NT2/D1 (cell line): ENCODE data around the gene AP5S1.

ENCODE experiments used
- SUZ12 ChIP-seq: IDR thresholded peaks from 2 replicates; pipeline ENCODE4 v1.6.1; 2011; ENCODE audit not compliant: insufficient read length, insufficient read depth; ENCODE audit errors: extremely low read depth
- YY1 ChIP-seq: IDR thresholded peaks from 2 replicates; pipeline ENCODE4 v1.6.1; 2011; ENCODE audit not compliant: insufficient read length, insufficient read depth

DNA sequence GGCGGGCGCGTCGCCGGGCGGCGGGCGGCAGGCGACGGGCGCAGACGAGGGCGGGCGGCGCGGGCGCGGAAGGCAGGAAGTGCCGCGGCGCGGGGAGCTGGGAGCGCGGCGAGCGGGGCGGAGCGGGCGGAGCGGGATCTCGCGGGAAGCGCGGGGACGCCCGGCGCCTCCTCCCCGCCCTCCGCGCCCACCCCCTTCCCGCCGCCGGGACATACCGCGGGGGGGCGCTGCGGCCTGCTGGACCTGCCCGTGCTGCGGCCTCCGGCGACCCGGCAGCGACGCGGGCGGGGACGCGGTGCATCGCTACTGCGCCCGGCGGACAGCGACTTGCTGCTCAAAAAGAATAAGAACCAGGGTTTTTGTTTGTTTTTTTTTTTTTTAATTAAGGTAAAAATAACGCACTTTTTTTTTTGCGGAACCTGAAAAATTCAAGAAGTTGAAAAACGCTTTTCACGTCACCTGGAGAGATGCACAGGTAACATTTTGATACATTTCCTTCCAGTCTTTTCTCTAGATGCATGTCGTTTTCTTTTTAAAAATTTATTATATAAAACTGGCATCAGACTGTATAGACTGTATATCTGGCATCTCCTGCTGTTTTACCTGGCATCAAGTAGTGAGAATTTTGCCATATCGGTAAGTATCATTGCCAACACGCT is 33.6 kb upstream of the AP5S1 start, which contains the start of gene CENPB:
- TF ChIP-seq YY1 (no peak), SUZ12 (no peak)
